GM12892 (cell line): ENCODE results near the gene TESK1.
"Not testable (repeated sequence)": the region's sequence is repeated elsewhere in the genome, so short reads cannot be mapped to it uniquely, and the experiment has no call there.

ENCODE experiments used
- POLR2A ChIP-seq: IDR thresholded peaks from 2 replicates; pipeline ENCODE4 v1.6.1; 2011; ENCODE audit warnings: low read depth, low read length, control low read depth
- POLR2AphosphoS5 ChIP-seq: IDR thresholded peaks from 2 replicates; pipeline ENCODE4 v1.6.1; 2011; ENCODE audit warnings: low read depth, low read length, control low read depth

DNA sequence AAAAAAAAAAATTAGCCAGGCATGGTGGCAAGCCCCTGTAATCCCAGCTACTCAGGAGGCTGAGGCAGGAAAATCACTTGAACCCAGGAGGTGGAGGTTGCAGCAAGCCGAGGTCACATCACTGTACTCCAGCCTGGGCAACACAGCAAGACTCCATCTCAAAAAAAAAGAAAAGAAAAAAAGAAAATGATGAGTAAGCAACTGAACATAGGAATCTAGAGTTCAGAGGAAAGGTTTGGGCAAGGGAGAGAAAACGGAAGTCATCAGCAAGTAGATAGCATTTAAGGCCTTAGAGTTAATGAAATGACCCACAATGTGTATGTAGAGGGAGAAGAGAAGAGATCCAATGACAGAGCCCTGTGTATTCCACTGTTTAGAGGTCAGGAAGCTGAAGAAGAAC, 8.2 kb upstream of the TESK1 start:
- TF ChIP-seq POLR2A, POLR2AphosphoS5: not testable (repeated sequence)
